Retina (tissue), 1 donor: Measurements from ENCODE around the gene FAM53B.

Source experiments
- DNase-seq: peaks from one replicate; pipeline ENCODE4 v3.0.0-alpha.2; 2016

Gene FAM53B

DNA sequence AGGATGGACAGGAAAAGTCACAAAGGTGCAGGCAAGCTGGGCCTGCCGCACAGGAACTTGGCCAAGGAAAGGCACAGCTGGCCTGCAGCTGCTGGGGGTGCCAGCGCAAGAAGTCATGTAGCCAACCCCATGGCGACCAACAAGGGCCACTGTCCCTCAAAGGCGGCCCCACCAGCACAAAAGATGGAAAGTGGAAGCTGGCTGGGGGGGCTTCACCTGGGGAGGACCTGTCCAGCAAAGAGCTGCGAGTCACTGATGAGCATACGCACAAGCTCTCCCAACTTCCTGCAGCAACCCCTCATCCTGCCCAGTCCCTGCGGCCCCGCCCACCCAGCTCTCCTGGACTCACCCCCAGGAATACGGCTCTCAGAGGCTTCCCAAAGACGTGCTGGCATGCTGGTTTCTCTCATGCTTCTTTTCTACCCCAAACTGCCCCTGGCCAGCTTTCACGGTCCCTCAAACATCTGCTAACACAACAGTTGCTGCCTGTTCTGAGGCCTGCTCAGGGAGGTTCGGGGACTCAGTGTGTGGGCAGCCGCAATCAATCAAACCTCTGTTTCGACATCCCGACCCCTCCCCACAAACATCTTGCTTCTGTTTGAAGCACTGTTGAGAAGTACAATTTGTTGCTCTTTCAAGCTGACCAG is 67.6 kb downstream of the FAM53B start:
- no peak for DNase-seq

DNA sequence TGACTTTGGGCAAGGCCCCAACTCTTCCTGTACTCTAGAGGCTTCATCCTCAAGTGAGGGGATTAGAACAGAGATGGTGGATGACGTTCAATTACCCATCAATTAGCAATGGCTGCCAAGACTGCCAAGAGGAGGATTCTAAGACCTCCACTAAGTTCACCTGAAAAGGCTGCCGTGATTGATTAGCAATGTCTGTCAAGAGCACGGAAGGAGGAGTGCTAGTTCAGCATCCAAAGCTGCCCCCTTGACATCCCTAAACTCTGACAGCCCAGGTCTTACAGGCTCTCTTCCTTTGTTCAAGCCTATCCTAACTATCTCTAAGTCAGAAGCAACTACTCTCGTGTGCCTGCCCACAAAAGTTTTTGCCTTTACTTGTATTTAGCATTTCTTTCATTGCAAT is 68.4 kb downstream of the FAM53B start:
- no peak for DNase-seq

DNA sequence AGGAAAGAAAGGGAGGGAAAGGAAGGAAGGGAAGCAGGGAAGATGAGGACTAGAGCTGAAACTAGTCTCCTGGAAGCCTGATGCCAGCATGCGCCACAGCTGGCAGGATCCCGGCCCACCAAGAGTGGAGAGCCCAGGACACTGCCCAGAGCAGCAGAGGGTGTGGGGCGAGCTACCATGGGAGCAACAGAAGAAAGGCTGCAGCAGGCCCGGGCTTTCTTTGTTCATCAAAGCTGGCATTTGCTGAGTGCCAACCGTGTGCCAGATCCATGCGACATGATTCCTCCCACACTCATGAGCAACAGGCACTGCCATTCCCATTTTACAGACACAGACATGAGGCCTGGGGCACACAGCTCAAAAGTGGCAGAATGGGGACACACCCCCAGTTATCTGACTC is 68.9 kb downstream of the FAM53B start:
- no peak for DNase-seq

DNA sequence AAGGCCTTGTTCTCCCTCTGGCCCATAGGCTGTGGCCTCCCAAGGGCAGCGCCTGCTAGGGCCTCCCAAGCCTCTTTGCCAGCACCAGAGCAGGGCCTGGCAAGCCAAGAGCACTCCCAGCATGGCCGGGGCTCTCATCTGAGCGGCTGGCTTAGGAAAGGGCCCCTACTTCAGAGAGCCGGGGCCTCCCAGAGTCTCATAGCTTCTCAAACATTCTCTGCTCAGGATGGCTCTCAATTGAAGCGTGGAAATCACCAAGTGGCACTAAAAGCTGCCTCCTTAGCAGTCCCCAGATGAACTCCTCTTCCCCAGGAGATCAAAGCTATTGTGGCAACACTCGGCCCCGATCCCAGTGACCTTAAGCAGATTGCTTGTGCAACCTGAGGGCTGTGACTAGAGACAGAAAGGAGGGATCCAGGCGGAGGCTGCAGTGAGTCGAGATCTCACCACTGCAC is 69.4 kb downstream of the FAM53B start:
- peak; percentile 58 for DNase-seq

DNA sequence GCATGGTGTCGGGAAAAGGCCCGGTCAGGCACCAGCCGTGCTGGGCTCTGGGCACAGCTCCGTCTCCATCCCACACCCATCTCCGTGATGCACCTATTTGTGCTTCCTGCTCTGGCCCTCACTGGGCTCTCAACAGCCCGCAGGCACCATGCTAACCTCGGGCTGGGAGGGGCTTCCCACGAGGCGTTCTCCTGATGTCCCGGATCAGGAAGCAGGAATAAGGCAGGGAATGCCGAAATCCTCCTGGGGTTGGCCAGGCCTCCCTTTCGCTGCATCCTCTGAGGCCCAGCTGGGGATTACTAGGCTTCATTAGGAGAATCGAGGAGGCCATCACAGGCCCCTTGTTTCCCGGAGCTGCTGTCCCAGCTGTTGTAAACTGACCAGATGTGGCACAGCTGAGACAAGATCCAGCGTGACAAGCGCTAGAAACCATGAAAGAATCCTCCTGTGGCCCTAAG is 72.0 kb downstream of the FAM53B start:
- no peak for DNase-seq

DNA sequence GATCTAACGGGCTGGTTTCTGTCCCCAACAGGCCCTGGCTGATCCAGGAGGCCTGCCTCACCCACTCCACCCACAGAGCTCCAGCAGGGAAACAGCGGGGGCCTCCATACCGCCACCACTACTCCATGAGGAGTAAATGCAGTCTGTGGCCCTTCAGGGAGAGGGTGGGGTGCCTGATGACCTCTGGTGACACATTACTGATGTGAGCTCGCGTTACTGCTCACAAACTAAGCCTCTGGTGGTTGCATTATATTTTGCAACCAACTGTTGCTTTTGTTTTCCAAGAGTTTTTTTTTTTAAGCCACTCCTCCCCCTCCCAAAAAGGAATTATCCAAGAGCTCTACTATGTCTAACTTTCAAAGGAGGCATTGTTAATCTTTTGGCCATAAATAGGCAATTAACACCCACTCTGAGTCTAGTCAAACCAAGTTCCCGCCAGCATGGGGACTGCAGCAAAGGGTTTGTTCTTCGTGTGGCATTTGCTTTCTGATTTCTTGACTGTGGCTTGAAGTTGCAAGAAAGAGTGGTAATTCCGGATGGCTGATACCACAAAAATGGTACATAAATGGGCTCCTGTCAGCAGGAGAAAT is 72.6 kb downstream of the FAM53B start:
- DNase-seq: no peak

DNA sequence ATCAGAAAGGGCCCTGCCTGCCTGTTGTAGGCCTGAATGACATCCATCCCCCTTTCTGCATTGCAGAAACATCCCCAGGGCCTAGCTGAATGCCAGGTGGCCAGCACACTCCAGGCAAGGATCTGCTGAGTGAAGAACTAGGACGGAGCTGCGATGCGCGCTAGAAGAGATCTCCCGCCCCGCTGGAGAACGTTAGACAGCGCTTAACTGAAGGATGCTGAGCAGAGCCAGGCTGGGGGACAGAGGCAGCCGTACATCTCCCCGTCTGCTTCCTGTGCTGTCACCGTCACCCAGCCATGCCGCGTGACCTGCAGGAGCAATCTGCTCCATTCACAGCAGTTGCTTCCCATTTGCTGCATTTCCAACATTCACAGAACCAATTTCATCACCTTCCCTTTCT is 73.3 kb downstream of the FAM53B start:
- peak; percentile 69 for DNase-seq

DNA sequence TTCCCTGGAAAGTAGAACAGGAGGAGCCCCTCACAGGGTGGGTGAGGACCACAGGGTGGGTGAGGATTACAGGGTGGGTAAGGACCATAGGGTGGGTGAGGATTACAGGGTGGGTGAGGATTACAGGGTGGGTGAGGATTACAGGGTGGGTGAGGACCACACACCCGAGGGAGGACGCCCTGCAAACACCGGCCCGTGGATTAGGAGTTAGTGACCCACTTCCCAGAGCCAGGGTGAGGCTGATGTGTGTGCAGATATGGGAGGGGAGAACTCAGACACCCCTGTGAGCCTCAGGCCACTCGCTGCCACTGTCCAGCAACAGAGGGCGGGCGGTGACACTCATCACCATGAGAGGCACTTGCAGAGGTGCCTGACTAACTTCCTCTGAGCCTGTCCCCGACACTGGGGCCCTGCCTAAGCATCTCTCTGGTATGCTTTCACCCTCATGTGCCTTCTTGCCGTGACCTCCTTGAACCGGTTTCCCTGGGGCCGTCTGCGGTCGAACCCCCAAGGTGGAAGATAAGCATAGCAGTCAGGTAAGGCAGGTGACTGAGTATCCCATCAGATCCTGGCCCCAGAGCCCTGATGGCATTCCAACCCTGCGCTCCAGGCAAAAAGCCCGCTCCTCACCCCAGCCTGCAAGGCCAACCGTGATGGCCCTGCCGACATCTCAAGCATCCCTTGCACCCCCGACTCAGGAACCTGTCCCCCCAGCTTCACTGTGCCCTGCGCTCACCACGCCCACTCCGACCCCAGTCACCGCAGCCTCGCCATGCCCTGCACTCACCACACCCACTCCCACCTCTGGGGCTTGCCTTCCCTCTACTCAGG is 74.1 kb downstream of the FAM53B start:
- no peak for DNase-seq

DNA sequence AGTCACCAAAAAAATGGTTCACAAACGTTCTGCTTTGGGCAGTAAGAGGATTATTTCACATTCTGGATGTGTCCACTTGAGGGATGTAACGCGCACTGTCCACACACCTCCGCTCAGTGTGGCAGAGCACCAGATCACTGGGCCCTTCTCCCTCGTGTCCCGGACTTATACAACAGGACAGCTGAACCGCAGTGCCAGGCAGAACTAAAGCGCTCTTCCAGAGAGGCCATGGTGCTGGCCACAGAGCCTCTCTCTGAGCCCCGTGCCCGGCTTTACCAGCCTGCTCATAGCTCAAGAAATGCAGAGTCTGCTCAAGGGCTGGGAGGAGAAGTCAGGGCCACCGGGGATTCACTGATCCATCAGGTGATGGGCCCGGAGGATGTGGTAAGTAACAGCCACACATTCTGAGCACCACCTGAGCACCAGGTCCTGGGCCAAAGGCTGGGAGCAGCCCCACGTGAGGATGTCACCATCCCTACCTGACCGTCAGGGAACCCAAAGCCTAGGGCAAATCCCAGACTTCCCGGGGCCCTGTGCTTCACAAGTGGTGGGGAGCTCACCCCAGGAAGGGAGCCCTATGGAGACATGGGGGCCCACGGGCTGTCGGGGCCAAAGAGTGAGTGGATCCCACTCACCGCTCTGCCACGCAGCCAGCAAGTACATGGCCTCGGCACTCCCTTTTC is 74.9 kb downstream of the FAM53B start:
- no peak for DNase-seq

DNA sequence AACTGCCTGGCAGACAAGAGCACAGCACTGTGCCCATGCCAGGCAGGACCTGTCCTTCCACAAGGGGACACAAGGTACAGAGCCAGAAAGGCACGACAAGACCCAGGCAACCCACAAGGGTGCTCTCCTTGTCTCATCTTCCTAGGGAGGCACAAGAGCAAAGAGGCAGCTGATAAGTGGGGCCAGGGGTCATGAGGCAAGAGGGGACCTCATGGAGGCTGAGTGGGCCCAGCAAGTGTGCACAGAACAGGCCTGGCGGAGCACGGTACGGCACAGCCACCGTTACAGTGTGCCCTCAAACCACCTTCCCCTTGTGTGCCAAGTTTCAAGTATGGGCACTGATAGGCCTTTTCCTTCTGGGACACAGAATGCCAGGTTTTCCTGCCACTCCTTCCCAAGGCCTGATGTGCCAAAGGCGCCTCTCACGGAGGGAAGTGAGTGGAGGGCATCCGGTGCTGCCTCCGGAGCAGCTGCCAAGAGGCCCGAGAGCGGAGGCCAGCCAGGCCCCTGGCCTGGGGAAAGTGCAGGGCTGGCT is 75.6 kb downstream of the FAM53B start:
- DNase-seq: no peak

DNA sequence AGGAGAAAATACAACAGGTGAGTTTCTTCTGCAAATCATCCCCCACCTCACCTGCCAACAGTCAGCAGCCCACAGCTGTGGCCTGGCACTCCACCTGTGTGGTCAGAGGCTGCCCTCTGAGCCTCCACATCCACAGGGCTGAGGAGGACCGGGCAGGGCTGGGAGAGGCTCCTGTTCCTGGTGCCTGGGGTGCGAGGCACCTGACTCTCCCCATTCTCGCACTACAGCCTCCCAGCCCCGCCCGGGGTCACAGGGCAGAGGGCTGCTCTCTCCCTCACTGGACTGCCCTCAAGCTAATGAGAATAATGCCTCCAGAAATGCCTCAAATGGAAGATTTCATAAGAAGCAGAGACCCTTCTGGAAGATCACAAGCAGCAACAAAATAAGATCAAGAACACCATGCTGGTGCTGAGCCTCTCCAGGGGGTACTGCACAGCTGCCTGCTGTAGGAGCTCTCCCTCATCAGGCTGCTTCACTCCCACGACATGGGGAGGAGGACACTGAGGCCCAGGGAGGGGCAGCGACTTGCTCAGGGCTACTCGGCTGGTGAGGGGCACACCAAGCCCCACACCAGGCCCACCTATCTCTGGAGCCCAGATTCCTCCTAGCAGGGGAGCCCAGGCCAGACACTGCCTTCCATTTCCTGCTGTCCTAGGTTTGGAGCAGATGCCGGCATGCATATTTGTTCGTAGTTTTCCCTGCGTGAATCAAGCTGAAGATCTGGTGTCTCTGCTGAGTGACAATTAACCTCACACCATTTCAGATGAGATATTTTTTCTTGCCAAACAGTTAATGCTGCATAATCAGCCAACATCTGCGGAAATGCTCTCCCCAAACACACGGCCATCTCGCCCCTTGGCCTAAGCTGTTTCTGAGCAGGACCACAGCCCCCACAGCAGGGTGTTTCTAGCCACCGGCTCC is 76.5 kb downstream of the FAM53B start:
- no peak for DNase-seq

DNA sequence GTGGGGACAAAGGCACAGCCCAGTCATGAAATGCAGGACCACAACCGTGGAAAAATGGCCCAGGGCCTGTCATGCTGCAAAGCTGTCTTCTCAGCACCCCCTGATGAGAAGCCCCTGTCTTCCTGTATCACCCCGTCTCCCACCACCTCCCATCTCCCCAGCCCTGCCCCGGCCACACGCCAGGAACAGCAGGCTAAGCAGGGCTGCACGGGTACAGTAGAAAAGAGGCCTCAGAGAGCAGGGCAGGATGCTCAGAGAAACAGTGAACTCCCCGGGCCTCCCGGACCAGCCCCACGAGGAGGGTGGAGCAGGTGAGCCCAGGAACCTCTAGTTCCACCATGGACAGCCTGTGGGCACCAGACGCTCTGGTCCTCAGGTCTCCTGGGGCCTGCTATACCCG is 77.7 kb downstream of the FAM53B start:
- no peak for DNase-seq

DNA sequence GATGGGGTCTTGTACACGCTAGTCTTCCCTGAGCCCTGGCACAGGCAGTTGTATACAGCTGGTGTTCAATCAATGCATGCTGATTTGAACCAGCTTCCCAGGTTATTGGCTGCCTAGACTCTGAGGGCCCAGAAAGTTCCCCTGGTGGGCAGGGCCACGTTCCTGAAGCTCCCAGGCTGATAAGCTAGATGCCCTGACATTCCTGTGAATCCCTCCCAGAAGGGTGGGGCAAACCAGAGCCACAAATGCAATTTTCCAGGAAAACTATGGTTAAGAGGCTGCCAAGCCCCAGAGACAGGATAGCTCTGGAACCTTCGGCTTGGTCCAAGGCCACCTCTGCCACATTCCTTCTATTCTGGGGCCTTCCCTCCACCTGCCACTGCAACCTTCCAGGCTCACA is 78.2 kb downstream of the FAM53B start:
- DNase-seq: no peak

DNA sequence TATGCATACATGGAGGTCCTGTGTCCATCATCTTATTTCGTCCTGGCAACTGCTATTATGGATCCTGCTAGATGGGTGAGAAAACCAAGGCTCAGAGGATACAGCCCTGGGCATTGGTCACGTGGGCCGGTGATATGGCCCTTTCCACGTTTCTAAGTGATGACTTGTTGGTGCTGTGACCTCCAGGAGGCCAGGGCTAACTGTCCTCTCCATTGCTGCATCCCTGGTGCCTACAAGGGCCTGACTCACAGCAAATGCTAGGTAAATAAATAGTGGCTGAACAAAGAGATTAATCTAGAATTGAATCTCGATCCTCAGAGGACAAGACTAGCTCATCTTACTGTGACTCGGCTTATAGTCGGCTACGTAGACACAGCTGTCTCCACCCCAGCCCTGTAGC is 78.6 kb downstream of the FAM53B start:
- no peak for DNase-seq

DNA sequence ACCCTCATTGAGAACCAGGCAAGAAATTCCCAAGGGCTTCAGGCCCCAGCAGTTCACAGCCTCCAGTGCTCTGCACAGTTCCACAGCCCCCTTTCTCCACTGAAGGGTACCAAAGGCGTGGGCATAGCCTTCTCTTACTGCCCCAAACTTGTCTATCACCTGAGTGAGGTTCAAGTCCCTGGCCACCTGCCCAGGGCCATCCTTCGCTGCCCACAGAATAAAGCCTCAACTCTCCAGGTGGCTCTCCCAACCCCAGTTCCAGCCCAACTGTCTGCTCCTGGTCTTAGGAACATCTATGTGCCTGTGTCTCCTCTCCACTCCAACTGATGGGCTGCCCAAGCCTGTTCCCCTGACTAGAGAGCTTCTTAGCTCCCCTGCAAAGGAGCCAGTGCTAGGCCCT is 79.1 kb downstream of the FAM53B start:
- DNase-seq: no peak

DNA sequence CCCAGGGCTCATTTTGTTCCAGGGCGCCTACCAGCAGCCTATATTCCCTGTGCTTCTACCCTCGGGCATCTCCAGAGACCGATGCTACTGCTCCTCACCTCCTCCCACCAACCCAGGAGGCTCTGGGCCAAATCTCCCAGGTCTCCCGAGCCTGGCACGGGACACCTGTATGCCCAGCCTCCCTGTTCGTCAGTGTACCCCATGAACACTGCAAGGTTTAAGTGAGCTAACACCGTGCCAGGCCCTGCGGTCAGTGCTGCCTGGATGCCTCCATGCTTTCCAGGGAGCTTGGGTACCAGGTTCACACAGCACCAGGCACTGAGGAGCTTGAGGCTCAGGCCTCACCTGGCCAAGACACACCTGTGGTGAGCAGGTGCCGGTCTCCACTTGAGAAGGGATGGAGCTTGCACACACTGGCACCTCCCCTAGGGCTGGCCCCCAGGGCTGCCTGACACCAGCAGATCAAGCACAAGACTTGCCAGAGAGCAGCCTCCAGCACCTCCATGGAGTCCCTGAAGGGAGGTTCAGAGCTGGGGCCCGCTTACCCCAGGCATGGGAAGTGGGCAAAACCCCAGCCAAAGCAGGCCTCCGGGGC is 80.3 kb downstream of the FAM53B start:
- DNase-seq: no peak

DNA sequence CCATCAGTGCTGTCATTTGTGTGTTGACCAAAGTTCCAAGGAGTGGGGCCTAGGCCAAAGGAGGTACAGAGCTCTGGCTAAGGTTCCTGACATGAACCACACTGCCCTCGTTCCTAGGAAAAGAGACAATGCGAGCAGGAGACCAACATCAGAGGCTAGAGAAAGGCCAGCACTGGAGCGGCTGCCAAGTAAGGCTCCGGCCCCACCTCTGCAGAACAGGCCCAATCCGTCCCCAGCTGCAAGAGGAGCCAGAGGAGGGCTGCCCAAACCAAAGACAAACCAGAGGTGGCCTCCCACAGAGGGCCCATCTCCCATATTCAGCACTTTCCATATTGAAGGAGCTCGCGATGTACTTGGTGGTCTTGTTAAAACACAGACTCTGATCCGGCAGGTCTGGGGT is 81.0 kb downstream of the FAM53B start:
- no peak for DNase-seq

DNA sequence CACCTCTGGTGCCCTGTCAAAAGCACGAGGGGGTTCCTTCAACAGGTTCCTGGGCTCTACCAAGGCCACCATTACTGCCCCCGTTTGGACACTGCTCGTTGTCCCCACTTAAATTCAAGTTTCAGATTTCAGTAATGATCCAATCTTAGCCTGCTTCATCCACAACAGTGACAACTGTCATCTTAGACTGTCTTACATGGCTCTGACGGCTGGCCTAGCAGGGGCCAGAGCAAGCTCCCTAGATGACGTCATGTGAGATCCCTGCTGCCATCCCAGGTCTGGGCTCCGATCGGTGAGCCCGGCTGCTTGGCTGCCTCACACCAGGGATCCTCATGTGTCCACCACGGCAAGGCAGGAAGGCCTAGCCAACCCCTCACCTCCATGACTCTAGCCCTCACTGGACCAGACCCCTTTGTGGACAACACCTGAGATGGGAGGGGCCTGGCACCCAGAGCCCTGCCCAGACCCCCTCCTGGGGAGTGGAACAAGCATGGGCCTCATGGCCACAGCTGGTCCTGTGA is 82.5 kb downstream of the FAM53B start:
- DNase-seq: no peak

DNA sequence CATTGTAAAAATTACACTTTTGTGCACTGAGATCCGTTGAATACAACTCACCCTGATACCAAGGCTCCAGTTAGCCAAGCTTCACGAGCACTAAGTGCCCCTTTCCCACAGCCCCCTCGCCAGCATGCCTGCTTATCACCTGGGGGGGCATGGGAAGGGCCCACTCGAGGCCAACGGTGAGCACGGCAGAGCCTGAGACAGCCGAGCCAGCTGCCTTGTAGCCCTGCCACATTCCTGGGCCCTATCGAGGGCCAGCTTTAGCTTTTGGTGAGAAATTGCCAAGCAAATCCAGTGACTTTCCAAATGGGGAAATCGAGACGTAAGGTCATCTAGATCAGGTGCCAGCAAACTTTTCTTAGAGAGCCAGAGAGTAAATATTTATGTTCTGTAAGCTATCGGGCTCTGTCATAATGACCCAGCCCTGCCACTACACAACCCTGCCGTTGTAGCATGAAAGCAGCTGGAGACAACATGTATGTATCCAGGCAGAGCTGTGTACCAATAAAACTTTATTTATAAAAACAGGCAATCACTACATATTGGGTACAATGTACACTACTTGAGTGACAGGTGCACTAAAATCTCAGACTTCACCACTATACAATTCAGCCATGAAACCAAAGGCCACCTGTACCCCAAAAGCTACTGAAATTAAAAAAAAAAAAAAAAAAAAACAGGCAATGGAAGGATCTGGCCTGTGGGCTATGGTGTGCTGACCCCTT is 83.6 kb downstream of the FAM53B start:
- DNase-seq: no peak

DNA sequence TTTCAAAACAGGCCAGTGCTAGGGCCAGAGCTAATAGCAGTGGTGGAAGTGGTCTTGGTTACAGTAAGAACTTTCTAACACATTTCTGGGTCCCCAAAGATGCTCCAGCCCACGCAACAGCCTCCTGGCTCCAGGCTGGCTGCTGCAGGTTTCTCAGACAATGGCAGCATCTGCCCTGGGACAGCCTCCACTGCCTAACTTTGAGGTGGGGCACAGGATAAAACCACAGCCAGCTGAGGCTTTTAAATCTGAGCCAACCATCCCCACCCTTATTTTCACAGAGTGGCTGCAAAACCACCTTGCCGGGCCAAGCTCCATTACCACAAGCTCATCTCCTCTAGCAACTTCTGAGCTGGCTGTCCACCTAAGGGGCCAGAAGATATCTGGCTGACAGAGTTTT is 84.8 kb downstream of the FAM53B start:
- DNase-seq: no peak
